Cardiac septum (tissue), 1 donor: ENCODE measurements around the gene TRABD2B. TPM values are rescaled to one million over a fixed set of nuclear protein-coding genes. Genes with fewer than 3 reads are reported as not detected.

Experiments
- DNase-seq: peaks from one replicate; pipeline ENCODE4 v3.0.0-alpha.2; 2020; ENCODE audit warnings: low spot score
- intact Hi-C: fragments of 100-400 bp; cut with DNase I; formaldehyde crosslinking; loops from one replicate; pipeline ENCODE4 v1.14.0; 2022
- total RNA-seq: library from RNA; stranded (reverse); fragmentation: NEBNext Ultra II Directional; extraction: Animal tissue kit (Norgen Biotek cat#: 25700); gene quantifications from one replicate; pipeline ENCODE4 v1.2.1, GENCODE V29; 2021
- donor health status: DM: no; HTN: no; CAD: no.

Gene TRABD2B
- total RNA-seq, 1 donor from 2014 or later: 3.4 TPM

DNA sequence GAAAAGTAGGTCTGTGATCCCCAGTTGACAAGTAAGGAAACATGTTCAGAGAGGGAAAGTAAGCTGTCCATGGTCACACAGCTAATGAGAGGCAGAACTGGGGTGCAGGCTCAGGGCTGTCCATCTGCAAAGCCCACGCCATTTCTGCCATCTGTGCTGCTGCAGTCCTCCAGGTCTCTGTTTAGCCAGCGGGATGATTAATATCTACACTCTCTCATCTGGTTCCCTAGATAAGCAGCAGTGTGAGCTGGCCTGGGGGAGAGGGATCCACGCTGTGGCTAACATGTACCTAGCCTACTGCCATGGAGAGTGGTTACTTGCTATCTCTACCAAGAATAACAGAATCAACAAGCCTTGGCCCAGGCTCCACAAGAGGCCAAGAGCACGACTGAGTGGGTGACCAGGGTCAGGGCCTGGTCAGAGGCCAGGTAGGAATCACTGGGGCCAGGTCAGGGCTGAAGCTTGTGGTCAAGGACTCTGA, 75.2 kb downstream of the TRABD2B start:
- intact Hi-C loops: no loop called here

DNA sequence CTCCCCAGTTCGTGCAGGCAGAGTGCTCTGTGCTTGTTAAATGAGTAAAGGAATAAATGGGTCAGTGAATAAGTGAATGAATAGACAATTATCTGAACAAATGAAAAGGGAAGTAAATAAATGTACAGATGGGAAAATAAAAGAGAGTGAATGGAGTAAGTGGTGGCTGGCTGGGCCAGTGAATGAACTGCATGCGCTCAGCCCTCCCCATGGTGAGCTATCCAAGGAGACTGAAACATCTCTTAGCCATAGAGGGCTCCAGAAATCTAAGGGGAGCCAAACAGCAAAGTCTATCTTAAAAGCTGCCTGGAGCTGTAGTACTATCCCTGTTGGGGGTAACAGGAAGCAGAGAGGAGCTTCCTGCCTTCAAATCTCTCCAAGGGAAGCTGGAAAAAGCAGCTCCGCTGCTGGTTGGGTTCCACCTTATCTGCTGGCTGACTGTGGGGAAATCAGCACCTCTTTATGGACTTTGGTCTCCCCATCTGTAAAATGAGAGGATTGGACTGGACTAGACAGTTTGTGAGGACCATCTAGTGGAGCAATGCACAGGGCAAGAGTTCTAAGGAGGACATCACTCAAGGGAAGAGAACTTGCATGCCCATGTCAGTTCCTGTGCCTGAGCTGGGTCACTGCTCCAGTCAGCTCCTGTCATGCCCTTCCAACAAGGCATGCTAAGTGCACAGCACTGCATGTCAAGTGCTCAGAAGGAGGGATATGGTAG, 77.9 kb downstream of the TRABD2B start:
- DNase-seq: no peak
- intact Hi-C loops: no loop called here

More for the DNA sequence above, 75.2 kb downstream of the TRABD2B start:
- DNase-seq: peak; percentile 56

DNA sequence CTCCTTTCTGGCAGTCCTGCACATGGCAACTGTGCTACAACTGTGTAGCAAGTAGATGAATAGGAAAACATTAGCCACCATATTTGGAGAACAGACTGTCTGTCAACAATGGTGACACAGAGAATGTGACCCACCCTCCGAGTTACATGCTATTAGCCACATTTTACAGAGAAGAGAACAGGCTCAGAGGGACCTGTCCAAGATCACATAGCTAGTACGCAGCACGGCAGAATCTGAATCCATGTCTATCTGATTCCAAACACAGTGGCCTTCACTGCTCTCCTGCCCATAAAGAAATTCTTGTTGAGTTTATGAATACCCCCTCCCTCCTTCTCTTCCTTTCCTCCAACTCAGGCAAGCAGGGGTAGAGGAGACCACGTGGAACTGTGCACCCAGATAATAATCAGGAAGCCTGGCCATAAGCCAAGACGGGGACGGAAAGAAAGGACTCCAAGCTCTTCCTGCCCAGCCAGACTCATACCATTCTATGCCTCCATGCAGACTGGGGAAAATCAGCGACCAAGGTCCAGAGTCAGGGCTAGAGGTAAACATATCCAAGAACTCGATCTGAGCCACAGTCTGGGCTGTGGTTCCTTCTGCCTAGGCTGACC, 78.8 kb downstream of the TRABD2B start:
- no peak for DNase-seq
- intact Hi-C loops: no loop called here

DNA sequence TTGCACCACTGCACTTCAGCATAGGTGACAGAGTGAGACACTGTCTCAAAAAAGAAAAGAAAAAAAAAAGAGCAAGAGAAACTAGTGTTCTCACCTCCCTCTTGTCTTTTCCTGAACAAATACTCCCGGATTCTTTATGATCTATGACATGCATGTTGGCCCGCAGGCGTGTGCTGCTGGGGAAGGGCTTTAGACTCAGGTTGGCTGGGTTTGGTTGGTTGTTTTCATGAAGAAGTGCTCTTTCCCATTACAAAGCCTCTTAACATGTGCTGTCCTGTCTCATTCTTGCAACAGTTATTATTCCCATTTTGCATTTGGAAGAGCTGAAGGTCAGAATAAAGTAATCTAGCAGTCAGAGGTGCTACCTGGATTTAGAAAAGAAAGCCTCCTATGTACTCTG, 79.5 kb downstream of the TRABD2B start:
- intact Hi-C loops: no loop called here

DNA sequence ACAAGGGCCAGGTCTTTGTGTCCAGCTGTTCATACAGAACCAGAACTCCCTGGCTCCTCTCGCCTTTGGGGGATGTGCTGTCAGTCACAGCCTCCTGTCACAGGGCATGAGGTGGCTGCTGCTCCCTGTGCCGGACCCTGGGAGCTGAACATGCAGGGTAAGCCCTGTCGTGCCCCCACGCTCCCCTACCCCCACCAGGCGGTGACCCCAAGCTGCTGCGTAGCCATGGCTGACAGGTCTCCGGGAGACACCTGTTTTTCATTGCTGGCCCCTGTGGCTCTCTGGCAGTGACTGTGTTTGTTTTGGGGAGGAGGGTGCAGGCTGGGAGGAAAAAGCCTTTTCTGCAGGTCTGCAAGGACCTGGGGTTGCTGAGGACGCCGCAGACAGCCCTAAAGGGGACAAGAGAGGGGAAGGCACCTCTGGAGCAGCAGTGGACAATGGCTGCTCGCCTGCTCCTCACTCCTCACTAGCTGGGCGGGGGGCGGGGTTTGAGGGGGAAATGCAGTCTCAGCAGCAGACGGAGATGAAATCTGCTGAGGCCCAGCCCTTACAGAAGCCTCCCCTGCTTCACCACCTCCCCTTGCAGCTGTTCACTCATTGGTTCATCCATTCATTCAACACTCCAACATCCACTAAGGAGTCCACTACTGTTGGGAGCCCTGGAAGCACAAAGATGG, 81.4 kb downstream of the TRABD2B start:
- DNase-seq: no peak
- intact Hi-C loops: no loop called here

More for the DNA sequence above, 79.5 kb downstream of the TRABD2B start:
- DNase-seq: no peak

GRCh38 chr1:47914952-47915676, 82.1 kb downstream of the TRABD2B start:
- intact Hi-C loops: no loop called here
- no peak for DNase-seq

DNA sequence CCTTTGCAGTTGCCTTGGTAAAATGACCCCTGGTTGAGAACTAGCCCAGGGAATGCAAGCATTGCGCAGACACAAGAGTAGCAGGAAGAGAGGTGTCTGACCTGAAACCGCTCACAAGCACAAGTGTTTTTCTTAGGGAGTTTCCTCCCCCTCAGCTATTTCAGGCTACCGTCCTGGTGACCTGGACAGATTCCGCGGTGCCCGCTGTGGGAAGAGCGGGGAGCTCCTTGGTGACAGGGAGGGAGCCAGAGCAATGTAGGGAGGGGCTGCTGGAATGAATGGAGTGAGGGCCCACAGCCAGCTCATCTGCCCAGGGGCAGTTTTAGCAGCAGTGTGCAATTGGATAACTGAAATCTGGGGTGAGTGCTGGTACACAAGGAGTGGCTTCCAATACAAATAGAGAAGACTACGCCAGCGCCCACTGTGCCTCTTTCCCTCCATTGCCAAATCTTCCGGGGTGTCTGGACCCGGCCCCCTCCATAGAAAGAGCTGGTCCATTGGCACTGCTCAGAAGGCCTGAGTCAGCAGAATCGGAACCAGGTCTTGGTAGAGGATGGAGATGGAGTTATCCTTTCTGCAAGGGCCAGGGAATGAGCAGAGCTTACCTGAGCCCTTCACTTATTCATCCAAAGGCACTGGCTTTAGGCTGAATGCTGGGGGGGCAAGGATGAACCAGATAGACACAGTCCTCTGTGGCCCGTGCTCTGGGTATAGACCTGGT, 82.8 kb downstream of the TRABD2B start:
- DNase-seq: no peak
- intact Hi-C loops: no loop called here

DNA sequence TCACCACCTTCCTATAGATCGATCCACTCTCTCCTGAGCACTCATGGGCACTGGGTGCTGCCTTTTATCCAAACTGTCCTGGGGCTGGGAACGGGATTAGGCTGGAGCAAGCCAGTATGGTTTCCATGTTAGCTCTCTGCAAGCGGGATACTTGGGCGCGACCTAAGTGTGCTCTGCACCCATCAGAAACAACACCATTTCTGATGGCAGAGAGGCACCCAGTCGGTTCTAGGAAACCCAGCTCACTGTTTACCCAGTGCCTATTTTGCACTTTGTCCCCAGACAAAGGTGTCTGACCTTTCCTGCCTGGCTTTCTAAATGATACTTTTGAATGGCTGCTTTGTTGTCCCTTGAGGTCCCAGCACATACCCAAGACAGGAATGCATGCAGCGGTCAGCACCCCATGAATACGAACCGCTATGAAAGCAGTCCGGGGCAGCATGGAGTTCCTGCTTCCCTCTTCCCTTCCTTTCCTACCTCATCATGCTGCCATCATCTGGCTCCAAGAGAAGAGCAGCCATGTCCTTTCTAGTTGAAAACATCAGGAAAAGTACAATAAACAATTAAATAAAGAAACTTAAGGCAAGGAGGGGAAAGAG, 83.9 kb downstream of the TRABD2B start:
- DNase-seq: no peak
- intact Hi-C loops: no loop called here

DNA sequence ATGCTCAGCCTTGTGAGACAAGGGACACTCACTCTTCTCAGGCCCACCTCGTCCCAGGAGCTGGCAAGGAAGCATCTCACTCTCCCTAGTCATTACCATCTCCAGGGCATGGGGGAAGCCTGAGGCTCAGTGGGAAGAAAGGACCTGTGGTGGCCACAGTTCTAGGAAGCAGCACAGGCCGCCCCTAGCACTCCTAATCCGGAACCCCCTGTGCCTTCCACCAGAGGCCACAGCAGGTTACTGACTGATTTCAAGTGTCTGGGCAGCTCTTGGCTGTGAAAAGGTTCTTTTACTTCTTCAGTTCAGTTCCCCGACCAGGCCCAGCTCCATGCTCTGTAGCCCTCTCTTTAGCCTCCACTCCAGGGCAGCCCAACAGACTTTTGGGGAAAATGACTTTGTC, 84.4 kb downstream of the TRABD2B start:
- no peak for DNase-seq
- intact Hi-C loops: no loop called here

- no peak for DNase-seq
- intact Hi-C loops: no loop called here
Observed at GRCh38 chr1:47911892-47912291, 85.3 kb downstream of the TRABD2B start.

DNA sequence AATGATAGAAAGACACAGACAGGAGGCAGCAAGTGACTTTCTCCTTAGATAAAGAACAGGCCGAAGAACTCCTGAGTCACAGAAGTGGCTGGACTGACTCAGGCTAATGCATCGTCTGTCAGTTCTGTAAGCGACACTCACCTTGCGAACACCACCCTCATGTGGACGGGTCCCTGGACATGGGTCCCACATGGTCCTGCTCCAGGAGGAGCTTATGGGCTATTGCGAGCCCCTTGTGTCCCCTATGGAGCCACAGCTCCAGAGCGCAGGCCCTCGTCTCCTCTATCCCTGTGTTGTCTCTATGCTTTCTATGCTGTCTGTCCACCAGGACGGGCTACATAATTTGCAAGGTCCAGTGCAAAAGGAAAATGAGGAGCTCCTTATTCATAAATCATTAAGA, 85.8 kb downstream of the TRABD2B start:
- DNase-seq: no peak
- intact Hi-C loops: no loop called here

DNA sequence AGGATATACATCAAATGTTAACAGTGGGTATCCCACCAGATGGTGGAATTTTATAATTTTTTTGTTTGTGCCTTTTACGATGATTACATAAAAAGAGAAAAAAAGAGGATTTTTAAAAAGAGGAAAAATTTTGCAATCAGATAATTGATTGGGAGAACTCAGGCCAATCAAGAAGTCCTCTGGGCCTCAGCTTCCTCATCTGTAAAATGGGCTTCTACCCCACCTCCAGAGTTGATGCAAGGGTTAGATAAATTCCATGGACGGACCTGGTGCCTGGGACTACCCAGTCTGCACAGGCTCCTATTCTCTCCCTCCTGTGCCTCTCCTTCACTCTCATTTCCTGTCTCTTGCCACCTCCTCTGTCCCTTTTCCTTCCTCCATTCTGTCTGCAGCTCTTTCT, 88.9 kb downstream of the TRABD2B start:
- intact Hi-C loops: no loop called here
- no peak for DNase-seq

DNA sequence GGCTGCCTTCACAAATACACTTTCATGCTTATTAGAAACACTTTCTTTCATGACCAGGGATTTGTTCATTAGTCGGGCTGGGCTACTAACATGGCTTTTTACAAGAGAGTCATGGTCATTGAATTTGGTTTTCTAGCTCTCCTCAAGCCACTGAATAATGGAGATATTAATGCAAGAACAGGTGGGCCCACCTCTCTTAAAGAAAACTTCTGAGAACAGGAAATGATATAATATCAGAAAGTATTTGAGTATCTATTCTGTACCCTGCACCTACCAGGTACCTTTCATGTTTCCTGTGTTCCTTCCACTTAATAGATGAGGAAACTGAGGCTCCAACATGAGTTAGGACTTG, 90.0 kb downstream of the TRABD2B start:
- DNase-seq: no peak
- intact Hi-C loops: no loop called here

DNA sequence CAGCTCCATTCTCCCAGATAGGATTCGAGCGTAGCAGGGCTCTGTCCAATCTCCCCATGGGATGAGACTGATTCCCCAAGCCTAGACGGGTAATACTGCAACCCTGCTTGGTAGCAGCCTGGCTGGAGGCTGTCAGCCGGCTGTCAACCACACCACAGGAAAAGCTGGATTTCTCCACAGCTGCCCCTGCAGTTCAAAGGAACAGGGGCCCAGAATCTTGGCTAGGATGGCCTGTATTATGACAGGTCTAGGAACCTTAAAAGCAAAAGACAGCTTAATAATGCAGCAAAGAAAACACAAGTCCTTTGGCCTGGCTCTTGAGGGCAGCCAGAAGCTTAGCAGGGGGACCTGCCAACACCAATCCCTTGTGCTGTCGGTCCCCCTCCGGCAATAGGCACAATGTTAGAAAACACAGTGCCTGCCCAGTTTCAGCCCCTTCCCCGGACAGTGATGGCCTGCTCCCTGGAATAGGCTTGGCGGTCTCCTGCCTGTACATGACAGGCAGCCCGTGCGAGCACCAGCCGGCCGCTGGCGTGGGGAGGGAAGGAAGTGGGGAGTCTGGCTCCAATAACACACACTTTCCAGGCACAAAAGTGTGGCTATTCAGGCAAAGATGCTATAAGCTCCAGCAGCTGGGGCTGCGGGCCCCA, 90.5 kb downstream of the TRABD2B start:
- intact Hi-C loops: no loop called here
- DNase-seq: no peak

- no peak for DNase-seq
- intact Hi-C loops: no loop called here
Observed at GRCh38 chr1:47906009-47906432, 91.2 kb downstream of the TRABD2B start.

GRCh38 chr1:47903723-47904122, 93.5 kb downstream of the TRABD2B start:
- intact Hi-C loops: no loop called here
- DNase-seq: no peak

DNA sequence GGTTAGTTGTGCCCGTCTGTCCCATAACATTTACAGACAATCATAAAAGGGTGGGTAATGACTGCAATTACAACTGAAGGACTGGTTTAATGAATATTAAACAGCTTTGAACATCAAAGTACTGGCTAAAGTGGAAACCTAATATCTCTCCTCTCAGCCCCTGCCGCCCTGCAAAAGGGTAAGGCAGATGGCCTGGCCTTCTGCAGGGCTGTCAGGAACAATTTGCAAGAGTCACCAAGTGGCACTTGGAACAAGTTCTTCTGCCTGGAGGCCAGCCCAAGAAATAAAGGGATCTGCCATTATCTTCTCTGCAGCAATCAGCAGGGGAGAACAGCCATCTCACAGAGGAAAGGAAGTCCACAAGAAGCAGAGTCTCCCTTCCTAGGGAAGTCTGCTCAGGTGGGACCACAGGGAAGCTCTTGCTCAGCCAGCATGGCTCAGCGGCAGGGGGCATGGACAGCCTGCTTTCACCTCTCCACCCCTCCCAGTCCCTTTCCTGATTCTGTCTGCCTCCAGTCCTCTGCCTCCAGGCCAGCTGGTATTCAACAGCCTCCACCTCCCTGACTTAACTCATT, 96.1 kb downstream of the TRABD2B start:
- intact Hi-C loops: no loop called here
- no peak for DNase-seq

- no peak for DNase-seq
- intact Hi-C loops: no loop called here
Observed at GRCh38 chr1:47898133-47898845, 98.9 kb downstream of the TRABD2B start.
